ENCODE data around the gene RPP21.
A peak's percentile ranks its signal among the peaks of the same experiment; 100 is the strongest.

The RPP21 gene

GRCh38 chr6:30344868-30345671, at the start of gene RPP21:
RPP21 (plus strand) TSS chr6:30345156; CDS start chr6:30345172, 16 bp downstream.
- peak; percentile 34 to 76 for DNase-seq

GRCh38 chr6:30295837-30296236, 49.1 kb upstream of the RPP21 start:
- DNase-seq = no peak

- DNase-seq = no peak
These were observed 41.0 kb upstream of the RPP21 start for GRCh38 chr6:30304002-30304401.

- DNase-seq = no peak
These were observed 33.9 kb upstream of the RPP21 start for GRCh38 chr6:30311101-30311500.

- no peak for DNase-seq
These were observed 33.3 kb upstream of the RPP21 start for GRCh38 chr6:30311671-30312070.

GRCh38 chr6:30312266-30312665, 32.7 kb upstream of the RPP21 start:
- no peak for DNase-seq

- no peak for DNase-seq
These were observed 32.2 kb upstream of the RPP21 start for GRCh38 chr6:30312676-30313321.

- no peak for DNase-seq
These were observed 29.8 kb upstream of the RPP21 start for GRCh38 chr6:30315156-30315555.

- no peak for DNase-seq
These were observed 26.9 kb upstream of the RPP21 start for GRCh38 chr6:30317913-30318589.

- DNase-seq = no peak
These were observed 25.7 kb upstream of the RPP21 start for GRCh38 chr6:30319146-30319835.

GRCh38 chr6:30321692-30322388, 23.1 kb upstream of the RPP21 start:
- DNase-seq = no peak

- peak in 1 of 2 experiments; percentile 20 for DNase-seq
These were observed 22.1 kb upstream of the RPP21 start for GRCh38 chr6:30322527-30323501.

- DNase-seq = peak in 1 of 2 experiments; percentile 12
These were observed 21.1 kb upstream of the RPP21 start for GRCh38 chr6:30323806-30324205.

GRCh38 chr6:30325150-30325872, 19.6 kb upstream of the RPP21 start:
- peak; percentile 42 to 70 for DNase-seq

- no peak for DNase-seq
These were observed 19.0 kb upstream of the RPP21 start for GRCh38 chr6:30325873-30326525.

- peak; percentile 46 to 84 for DNase-seq
These were observed 18.3 kb upstream of the RPP21 start, which contains the start of gene TRIM39 for GRCh38 chr6:30326526-30327231. TRIM39 (plus strand) TSS chr6:30326927; CDS start chr6:30329318, 2,391 bp downstream.

- DNase-seq = no peak
These were observed 17.7 kb upstream of the RPP21 start for GRCh38 chr6:30327232-30327746.

GRCh38 chr6:30328397-30328796, 16.6 kb upstream of the RPP21 start:
- DNase-seq = no peak

- DNase-seq = no peak
These were observed 15.6 kb upstream of the RPP21 start for GRCh38 chr6:30329331-30329730.
